PFSK-1 (cell line): ENCODE data around the gene SPIRE2.

Experiments
- POLR2AphosphoS5 ChIP-seq: IDR thresholded peaks from 2 replicates; pipeline ENCODE4 v1.6.1; 2012; ENCODE audit warnings: low read depth, mild to moderate bottlenecking, control low read depth, low read length, moderate library complexity
- SIN3A ChIP-seq: IDR thresholded peaks from 2 replicates; pipeline ENCODE4 v1.6.1; 2012; ENCODE audit warnings: mild to moderate bottlenecking, low read length, moderate library complexity, borderline replicate concordance; ENCODE audit not compliant: insufficient read depth

DNA sequence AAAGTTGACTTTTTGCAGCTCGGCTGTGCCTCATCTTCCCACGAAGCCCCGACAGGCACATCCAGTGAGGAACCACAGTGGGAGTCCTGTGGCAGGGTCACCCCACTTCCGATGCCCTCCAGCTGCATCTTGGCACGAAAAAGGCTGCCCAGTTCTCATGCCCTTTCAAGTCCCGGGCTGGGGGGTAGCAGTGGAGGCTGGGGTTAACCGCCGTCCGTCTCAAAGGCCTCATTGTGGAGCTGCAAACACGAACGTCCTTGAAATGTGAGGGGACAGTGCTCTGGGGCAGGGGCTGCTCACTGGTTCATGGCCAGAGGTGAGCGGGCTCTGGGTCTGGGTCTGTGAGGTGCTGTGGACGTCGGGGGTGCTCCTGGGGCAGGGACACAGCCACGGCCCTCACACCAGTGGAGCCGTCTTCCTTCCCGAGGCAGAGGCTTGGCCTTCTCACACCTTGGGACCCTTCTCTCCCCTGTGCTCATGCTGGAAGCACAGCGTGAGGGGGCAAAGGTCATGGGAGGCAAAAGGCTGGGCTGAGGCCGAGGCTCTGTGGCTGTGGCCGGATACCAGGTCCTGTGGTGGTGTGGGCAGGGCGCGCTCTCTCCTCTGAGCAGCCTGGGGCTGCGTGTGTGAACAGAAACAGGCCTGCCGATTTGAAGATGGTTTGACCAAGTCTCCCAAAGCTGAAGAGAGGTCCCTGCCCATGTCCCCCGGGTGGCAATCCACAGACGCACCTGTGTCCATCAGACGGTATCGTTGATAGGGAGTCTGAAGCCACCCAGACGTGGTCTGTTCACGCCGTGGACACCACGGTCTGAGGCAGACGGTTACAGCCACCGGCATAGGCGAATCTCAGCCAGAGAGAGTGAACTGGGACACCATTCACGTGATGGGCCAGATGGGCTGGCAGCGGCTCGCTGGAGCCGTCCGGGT is 87.3 kb downstream of the SPIRE2 start:
- TF ChIP-seq POLR2AphosphoS5 (no peak), SIN3A (no peak)
